GM19467 (cell line): Measurements from ENCODE around the gene NTM.

Experiments
- ATAC-seq: cut with Tn5 transposase; IDR thresholded peaks from one replicate; pipeline ENCODE4 v1.9.1; 2021; ENCODE audit warnings: mild to moderate bottlenecking, moderate library complexity; ENCODE audit not compliant: unreplicated experiment

The NTM gene

DNA sequence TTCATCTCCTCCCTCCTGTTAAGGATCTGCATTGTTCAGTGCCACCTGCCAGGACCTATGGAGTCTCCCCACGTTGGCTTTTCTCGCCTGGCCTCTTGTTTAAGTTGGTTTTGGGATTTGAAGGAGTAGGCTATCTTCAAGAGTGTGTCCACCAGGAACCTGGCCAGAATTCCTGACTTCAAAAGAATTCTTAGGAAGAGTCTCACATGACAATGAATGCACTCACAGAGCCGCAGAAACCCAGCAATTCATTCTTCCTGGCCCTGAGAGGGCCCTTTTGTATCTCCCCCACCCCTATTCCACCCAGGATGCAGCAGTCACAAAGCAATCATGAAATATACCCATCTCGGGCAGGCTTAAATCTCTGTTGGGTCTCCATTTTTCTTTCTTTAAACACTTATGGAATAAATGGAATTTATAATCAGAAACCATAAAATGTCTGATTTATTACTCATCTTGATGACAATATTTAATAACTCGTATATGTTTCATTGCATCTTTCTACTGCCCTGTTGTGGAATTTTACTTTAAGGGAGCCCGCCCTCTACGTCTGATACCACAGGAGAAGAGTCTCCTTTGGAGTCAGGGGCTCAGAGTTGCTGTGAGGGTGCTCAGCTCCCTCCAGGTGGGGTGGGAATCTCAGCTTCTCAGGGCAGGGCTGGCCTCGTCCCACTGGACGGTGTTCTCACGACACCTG lies 507.0 kb downstream of the NTM start:
- no peak for ATAC-seq

DNA sequence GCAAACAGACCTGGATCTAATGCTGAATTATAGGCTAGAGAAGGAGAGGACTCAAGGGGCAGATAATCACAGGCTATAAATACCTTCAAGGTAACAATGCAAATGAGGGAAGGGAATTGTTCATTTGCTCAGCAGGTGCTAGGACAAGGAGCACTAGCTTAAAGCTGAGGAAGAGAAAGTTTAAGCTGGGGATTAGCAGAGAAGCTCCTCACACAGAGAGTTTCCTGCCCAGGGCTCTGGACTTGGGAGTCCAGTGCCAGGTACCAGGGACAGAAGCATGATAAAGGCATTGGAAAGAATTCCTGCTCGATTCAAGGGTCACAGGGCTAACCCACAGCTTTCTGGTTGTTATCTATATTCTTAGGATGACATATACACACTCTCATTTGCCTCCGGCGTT lies 509.9 kb downstream of the NTM start:
- no peak for ATAC-seq

DNA sequence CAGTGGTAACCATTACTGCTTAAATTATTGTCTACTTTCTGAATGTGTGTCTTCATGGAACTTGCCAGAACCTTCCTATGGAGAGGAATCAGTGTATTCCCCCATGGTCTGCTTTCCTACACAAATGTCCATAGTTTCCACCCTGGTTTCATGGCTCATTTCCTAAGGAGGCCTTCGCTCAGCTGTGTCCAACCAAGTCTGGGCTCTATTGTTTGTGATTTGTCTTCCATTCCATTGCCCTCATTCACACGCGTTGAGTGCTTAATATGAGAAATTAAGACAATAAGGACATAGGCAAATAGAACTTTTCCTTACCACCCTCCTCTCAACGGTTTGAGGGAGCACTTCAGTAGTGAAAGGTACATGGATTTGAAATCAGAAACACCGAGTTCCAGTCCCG lies 510.6 kb downstream of the NTM start:
- ATAC-seq: no peak

DNA sequence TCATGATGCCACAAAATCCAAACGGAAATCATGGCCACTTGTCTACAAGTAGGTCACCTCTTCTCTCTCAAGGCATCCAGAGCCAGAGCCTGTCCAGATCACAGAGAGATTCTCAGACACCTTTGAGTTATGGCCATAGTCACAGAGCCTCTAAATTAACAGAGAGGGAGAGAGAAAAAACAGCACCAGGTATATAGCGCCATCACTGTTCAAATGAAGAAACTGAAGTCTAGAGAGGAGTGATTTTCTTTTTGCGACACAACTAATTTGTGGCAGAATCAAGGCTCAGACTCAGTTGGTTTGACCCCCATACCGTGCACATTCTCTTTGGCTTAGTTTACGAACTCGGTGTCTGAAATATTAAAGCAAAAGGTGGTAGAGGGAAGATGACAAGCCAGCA lies 512.9 kb downstream of the NTM start:
- ATAC-seq: no peak

DNA sequence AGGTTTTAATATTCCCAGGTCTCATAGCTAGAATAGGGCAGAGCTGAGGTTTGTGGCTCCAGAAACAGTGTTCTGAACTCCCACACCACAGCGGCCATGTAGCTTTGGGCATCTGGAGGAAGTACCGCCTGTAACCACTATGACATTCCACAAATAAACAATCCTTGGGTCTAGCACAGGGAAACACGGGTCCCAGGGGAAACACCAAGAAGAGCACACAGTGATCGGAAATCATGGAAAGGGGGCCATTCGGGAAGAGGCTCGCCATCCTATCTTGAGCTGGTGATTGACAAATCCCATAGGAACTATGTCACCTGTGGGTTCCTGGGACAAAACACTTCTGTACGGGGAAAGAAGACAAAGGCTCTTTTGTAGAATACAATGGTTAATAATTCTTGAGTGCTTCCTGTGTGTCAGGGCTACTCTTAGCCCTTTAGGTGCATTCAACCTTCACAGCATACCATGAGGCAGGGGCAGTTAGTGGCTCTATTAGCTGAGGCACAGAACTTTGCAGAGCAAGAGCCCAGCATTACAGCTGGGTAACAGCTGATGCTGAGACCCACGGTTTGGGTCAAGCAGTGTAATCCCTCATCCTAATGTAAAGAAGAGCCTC lies 514.2 kb downstream of the NTM start:
- peak; percentile 71 for ATAC-seq

DNA sequence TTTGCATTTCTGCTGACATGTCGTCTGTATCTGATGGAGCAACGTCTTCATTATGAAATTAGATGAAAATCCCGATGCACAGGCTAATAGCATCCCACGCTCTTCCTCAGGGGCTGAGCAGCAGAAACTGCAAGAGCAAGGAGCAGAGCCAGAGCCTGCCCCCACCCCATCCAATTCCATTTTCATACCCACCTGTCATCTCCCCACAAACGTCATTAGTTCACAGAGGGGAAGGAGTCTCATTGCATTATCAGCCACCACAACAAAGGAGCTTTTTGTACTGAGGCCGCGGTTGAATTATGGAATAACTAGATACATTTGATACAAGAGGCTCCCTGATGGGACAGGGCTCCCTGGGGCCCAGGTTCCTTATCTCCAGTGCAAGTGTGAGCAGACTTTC lies 515.0 kb downstream of the NTM start:
- ATAC-seq: no peak

DNA sequence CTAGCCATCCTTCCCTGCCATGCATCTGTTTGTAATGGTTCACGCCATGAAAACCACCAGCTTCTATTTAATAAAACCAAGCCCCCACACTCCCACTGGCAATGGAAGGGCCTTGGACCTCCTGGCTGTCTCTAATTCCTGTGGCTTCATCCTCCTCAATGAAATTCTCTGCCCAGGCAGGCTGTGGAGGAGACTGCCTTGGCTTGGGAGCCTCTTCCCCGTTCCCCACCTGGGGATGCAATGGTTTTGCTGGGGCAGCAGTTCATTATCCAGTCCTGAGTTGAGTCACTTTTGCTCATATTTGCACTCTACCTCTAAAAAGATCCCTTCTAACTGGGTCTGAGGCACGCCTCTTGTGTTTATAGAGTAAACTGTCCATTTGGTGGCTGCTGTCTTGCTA lies 515.8 kb downstream of the NTM start:
- no peak for ATAC-seq

DNA sequence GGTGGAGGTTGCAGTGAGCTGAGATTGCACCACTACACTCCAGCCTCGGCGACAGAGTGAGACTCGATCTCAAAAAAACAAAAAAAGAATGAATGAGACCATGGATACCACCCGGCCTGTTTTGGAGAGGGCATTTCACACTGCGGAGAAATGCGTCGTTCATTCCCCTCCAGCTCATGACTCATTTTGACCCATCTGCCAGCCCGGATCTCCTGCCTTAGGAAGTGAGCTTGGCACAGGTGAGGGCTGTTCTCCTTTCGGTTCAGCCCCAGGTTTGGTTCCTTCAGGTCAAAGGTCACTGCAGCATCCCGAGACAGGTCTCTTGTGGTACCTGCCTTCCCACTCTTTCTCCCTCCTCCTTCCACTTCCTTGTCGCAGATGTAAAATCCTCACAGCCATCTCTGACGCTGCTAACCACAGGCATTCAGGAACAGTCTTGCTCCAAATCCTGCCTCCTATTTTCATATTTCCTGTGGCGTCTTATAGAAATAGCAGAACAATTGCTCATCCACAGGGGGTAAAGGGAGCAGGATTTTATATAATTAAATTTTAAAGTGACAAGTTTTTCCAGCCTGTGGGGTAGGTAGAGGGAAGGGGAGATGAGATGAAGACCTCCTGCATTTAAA lies 517.9 kb downstream of the NTM start:
- no peak for ATAC-seq

DNA sequence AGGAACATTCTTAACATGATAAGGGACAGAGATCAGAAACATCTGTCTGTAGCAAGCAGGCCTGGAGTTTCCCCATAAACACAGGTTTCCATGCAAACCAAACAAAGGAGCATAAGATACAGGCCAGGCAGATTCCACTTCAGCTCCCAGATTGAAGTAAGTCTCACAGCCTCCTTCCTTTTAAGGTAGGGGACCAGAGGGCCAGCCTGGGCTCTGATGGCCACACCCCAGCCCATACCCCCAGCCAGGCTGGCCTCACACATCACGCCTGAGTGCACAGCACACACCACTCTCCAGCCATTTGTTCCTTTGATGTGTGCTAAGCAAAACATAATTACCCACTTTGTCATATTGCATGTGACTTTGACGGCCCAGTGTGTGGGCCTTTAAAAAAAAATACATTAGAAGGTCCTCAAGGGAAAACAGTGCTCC lies 518.7 kb downstream of the NTM start:
- ATAC-seq: no peak

DNA sequence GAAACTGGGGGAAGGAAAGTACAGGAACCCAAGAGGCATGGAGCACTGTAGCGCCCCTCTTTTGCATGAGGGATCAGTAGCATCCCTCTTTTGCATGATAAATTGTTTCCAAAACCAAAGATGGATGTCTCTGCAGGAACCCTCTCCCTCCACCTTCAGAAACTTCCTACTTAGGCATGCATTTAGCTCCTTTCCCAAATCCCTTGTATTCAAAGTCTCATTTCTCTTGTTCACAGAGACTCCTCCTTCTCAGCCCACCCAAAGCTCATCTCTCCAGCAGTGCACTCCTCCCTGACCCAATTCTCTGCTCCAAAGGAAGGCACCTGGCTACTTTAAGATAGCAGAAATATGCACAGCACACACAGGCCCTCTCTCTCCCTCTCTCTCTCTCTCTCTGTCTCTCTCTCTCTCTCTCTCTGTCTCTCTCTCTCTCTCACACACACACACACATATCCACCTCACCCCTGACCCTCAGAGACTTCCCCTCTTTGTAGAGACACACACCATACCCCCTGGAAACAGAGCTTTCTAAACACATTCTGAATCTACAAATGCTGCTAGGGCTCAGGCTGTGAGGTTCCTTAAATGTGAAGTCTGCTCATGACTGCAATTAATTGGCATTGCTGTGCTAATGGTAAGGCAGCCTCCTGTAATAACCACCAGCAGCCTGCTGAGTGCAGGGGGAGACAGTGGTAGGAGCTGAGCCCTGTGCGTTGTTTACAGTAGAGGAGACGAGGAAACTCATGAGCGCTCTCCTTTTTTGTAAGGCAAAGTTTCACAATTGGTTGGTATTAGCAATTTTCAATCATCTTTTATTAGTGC lies 519.6 kb downstream of the NTM start:
- ATAC-seq: no peak

DNA sequence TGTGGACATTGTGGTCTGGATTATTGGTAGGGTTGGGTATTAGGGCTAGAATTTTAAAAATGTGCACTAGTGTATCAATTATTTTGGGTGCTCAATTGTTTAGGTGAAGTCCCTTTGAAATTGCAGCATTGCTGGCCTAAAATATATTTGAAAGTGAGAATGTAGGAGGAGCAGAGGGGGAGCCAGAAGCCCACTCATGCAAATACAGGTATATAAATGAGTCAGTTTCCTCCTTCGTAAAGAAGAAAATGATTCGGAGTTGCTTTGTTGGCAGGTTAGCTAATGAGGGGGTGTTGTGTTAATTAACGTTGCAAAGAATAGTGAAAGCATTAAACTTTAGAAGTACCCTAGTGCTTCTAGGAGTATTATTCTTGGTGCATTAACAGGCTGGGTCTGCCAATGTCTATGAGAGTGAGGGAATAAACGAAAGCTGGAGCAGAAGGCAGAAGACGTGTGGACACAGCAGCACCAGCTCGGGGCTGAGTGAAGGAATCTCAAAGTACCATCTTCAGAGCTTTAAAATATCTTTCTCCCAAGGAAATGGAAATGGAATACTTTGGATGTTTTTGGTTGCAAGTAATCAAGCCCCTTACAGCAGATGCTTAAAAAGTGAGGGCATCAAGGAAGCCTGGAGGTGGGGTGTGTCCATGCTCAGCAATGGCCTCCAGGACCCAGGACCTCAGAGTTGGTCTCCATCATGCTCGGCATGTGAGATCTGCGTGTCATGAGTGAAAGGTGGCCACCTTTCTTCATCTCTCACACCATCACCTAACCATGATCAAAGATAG lies 522.9 kb downstream of the NTM start:
- ATAC-seq: peak; percentile 89

DNA sequence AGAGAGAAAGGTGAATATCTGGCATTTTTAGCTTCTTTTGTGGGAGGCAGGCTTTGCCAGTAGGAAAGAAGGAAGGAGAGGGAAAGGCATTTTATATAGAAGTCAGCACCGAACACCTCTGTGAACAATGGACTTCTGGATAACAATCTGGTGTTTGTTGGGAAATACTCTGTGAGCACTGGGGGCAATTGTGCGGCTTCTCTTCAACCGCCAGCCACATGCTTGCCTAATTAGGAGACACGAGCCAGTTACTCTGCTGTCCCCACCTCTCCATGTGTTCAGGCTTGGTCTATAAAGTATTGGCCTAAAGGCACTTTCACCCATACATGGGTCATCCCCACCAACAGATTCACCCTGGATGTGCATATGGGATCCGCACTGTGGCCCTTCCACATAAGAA lies 523.6 kb downstream of the NTM start:
- ATAC-seq: no peak

DNA sequence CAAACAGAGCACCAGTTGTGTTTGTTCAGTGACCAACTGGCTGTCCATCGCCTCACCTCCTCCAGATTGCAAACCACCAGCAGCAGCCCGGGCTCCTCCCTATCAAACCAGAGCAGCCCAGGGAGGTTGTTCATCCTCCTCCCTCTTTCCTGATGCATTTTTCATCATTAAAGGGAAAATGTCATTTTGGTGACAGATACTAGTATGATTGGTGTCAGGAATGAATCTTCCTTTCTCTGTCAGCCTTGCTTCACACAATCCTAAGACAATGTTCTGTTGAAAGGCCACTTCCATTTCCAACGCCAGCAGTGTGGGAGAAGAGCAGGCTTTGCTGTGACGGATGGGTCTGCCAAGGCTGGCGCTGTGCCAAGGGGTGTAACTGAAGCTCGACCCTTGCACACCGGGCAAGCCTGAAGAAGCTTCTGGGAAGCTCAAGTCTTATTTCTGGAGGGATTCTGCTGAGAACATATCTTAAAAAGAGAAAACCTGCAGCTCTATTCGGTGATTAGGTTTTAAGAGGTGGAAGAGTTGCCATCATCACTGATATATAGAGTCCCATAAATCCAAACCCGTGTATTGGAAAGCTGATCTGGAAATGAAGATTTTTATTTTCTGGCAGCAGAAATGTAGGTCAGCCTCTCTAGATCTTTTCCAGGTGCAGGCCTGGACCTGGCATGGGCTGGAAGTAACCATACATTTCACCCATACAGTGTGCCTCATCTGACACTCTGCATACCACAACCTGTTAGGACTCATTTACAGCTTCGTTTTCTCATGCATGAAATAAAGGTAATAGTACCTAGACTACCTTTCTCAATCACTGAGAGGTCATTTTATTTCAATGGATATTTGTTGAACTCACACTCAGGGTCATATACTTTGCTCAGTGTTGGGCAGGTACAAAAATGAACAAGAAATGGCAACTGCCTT lies 524.5 kb downstream of the NTM start:
- ATAC-seq: no peak

DNA sequence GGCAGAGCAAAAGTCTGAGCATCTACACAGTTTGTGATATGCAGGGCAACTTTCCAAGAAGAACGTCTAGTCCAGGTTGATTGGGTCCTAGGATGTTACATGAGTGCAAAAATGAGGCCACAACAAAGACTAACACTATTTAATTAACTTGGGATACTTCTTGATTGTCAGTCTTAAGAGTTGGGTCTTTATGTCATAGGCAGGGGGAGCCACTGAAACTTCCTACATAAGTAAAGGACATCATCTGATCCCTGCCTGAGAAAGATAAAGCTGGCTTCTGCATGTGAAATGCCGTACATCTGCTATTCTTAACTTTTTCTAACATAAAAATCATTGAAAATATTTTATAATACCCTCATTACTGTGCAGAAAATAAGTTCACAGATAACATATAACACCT lies 525.5 kb downstream of the NTM start:
- ATAC-seq: no peak

DNA sequence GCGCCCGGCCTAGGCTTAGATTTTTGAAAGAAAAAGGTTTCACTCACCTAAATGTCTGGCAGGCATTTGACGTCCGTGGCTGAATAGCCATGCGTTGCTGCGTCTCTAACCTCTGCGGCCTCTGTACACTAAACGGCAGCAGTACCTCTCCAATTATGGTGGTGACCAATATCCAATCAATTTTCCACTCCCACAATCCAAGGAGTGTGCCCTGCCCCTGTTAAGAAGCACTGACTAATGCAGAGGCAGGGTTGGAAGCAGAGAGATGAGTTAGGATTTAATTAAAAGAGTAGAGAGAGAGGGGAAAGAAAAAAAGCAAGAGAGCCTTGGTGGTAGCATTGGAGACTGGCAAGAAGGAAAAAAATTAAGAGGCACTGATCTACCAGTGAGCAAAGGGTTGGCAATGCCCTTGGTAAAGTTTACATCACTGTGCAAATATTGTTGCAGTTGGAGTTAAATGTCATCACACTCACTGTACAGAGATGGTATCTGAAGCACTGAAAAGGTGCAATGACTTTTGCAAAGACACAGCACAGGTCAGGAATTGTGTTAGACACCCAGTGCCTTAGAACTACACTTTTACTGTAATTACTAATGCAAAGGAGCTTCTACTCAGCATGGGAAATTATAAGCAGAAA lies 526.7 kb downstream of the NTM start:
- ATAC-seq: no peak

DNA sequence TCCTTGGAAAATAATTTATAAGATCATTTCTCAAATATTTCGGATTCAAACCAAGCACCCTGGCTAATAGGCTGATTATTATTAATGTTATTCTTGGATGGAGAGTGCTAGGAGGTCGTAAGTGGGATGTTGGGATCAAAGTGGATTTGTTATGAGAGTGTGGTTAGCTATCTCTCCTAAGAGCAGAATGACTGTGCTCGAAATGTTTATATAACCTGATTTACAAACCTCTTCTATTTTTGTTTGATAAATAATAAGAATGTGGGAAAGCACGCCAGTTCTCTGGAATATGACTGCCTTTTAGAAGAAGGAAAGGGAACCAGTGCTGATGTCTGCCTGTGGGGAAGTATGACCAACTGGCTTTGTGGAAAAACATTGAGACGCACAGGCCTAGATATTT lies 527.5 kb downstream of the NTM start:
- no peak for ATAC-seq

DNA sequence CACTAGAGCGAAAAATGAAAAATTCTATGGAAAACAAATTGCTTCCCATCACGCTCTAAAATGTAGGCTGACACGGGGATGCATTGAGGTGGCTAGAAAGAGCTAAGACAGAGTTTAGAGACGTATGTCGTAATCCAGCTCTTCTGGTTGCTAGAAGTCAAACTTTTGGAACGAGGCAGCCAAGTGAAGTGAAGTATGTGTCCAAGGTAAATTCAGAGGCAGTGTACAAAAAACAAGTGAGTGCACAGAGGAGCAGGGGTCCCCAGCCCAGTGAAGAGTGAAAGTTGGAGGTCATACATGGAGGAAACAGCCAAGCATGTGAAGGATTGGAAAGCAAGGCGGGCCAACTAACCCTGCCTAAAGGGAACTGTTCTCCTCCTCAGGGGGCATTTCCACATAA lies 528.5 kb downstream of the NTM start:
- no peak for ATAC-seq

DNA sequence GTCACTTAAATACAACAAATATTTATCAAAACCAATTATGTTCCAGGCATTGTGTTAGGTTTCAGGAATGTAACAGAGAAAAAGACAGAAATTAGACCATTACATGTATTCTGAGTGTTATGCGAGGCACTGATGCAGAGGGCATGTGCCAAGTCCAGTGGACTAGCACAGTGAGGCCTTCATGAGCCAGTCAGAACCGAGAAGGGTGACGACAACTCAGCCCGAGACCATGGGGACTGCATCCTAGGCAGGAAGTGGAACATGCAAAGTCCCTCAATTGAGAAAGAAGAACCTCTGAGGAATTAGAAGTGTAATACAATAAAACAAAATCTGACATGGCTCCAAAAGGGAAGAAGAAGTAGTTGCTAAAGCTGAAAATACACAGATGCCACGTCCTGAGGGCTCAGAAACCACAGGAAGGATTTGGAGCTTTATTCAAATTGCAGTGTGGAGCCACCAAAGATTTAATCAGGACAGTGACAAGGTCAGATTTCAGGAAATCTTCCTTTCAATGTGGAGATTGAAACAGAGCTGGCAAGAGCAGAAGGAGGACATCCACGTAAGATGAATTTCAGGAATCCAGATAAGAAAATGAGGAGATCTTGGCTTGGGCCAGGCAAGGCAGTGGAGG lies 529.6 kb downstream of the NTM start:
- ATAC-seq: peak; percentile 62

DNA sequence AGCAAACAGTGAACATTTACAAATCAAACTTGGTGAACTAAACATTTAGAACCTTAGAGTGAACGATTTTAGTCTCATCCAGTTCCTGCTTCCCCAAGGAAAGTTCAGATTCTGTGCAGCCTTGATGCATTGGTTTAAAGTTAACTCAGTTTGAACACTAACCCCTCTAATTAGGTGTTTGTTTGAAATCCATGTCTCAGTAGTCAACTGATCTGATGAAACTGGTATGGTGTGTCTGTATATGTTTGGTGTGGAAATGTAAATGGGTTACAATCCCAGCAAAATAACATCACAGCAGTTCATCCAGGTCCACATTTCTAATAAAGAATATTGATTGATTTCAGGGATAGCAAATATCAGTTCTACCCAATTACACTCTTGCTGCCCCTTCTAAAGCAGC lies 532.0 kb downstream of the NTM start:
- no peak for ATAC-seq
